PC-9 (cell line): ENCODE measurements around the gene SH3RF2. TPM values are rescaled to one million over a fixed set of nuclear protein-coding genes. Genes with fewer than 3 reads are reported as not detected.

Source experiments
- BruUV-seq: library from RNA; stranded (reverse); fragments of 400-500 nt; replicated peaks from 2 replicates; lab custom pipeline; 2021; lab: Mats Ljungman, UMichigan
- CTCF ChIA-PET: fragments of 300-600 bp; sonication (Branson Sonifier 250); formaldehyde crosslinking; loops from one replicate; lab custom pipeline; 2022; ENCODE audit warnings: antibody characterized with exemption; lab: Charles Lee
- POLR2A ChIA-PET: fragments of 300-600 bp; sonication (Branson Sonifier 250); formaldehyde crosslinking; loops from one replicate; lab custom pipeline; 2022; ENCODE audit warnings: antibody characterized with exemption; ENCODE audit not compliant: unreplicated experiment; lab: Charles Lee
- DNase-seq, 2 experiments: peaks; one replicate each; pipeline versions ENCODE4 v3.0.0 to v3.0.0-alpha.2; 2015 to 2022; ENCODE audit warnings: mixed read lengths in 1 of 2
- H2AFZ ChIP-seq: fragments of 200-600 bp; sonication (generic); 2 replicates; pipeline ENCODE4 v1.8.1; 2017; ENCODE audit warnings: antibody characterized with exemption
- H3F3A ChIP-seq: fragments of 200-600 bp; sonication (generic); 2 replicates; pipeline ENCODE4 v1.8.1; 2017; ENCODE audit warnings: antibody characterized with exemption, mild to moderate bottlenecking, low read depth; ENCODE audit not compliant: insufficient read depth
- H3K27ac ChIP-seq: fragments of 200-600 bp; sonication (generic); 2 replicates; pipeline ENCODE4 v1.6.1; 2016; ENCODE audit warnings: mixed run types
- H3K27me3 ChIP-seq: fragments of 200-600 bp; sonication (generic); 2 replicates; pipeline ENCODE4 v1.6.1; 2016; ENCODE audit warnings: low read depth, mixed run types; ENCODE audit not compliant: insufficient read depth
- H3K36me3 ChIP-seq: fragments of 200-600 bp; sonication (generic); 2 replicates; pipeline ENCODE4 v1.6.1; 2016; ENCODE audit warnings: low read depth, mixed run types
- H3K4me1 ChIP-seq: fragments of 200-600 bp; sonication (generic); replicated peaks from 2 replicates; pipeline ENCODE4 v1.6.1; 2016; ENCODE audit warnings: mixed run types; ENCODE audit not compliant: insufficient read depth
- H3K4me2 ChIP-seq: fragments of 200-600 bp; sonication (generic); 2 replicates; pipeline ENCODE4 v1.6.1; 2017; ENCODE audit warnings: mixed run types
- H3K4me3 ChIP-seq: fragments of 200-600 bp; sonication (generic); 2 replicates; pipeline ENCODE4 v1.6.1; 2016; ENCODE audit warnings: mixed run types
- H3K79me2 ChIP-seq: fragments of 200-600 bp; sonication (generic); 2 replicates; pipeline ENCODE4 v1.6.1; 2017; ENCODE audit warnings: low read depth, mixed run types
- H3K9me2 ChIP-seq: fragments of 200-600 bp; sonication (generic); 2 replicates; pipeline ENCODE4 v1.8.1; 2017; ENCODE audit warnings: mild to moderate bottlenecking; ENCODE audit not compliant: insufficient read depth
- H3K9me3 ChIP-seq: fragments of 200-600 bp; sonication (generic); 2 replicates; pipeline ENCODE4 v1.8.1; 2016; ENCODE audit warnings: low read depth; ENCODE audit not compliant: insufficient read depth
- H4K20me1 ChIP-seq: fragments of 200-600 bp; sonication (generic); 2 replicates; pipeline ENCODE4 v1.8.1; 2017; ENCODE audit not compliant: insufficient read depth
- CTCF ChIP-seq: fragments of 200-600 bp; sonication (generic); conservative IDR thresholded peaks from 2 replicates; pipeline ENCODE4 v1.6.1; 2017; ENCODE audit warnings: mixed run types, antibody characterized with exemption, mild to moderate bottlenecking, moderate library complexity
- EZH2 ChIP-seq: fragments of 200-600 bp; sonication (generic); IDR thresholded peaks from 2 replicates; pipeline ENCODE4 v1.8.0; 2017; ENCODE audit warnings: antibody characterized with exemption, low read depth
- intact Hi-C: fragments of 100-400 bp; cut with micrococcal nuclease; formaldehyde crosslinking; loops from one replicate; pipeline ENCODE4 v1.10.0; 2022; ENCODE audit not compliant: unreplicated experiment
- total RNA-seq: library from RNA; stranded (reverse); gene quantifications from 2 replicates; pipeline ENCODE4 v1.2.3, GENCODE V29; 2021

The SH3RF2 gene
- total RNA-seq, 1 experiment from 2014 or later = 37.2 TPM

- Histone ChIP-seq H3K79me2 (peaks cover 51% of the 10 kb centered on the region), H3K9me3 (no peaks in the 10 kb centered on the region), H2AFZ (peak overlapping the region; percentile 28), H3K4me3 (peak overlapping the region; percentile 77), H3K9me2 (no peaks in the 10 kb centered on the region), H3K4me2 (peak overlapping the region; percentile 93), H4K20me1 (no peaks in the 10 kb centered on the region), H3K4me1 (peaks cover 92% of the 10 kb centered on the region), H3K27ac (peak overlapping the region; percentile 92), H3K27me3 (no peaks in the 10 kb centered on the region), H3K36me3 (no peaks in the 10 kb centered on the region), H3F3A (peaks cover 77% of the 10 kb centered on the region)
- peak in 1 of 2 experiments; percentile 90 for DNase-seq
- no TSS peak for BruUV-seq
- ChIA-PET CTCF (interaction anchor here (0.5 to 0.7 kb wide), 4 partner anchors 37 to 107 kb away, joined by 3 to 4 read pairs (median 3); no protein-coding TSS in a partner anchor), POLR2A (interaction anchor here (0.6 to 0.7 kb wide), 3 partner anchors 35 to 148 kb away, joined by 3 to 7 read pairs (median 5); no protein-coding TSS in a partner anchor)
- intact Hi-C loops = loop anchor here (5.0 kb wide), 1 partner anchor 88 kb away; no protein-coding TSS in a partner anchor
- TF ChIP-seq EZH2 (no peak), CTCF (no peak)
Measured at GRCh38 chr5:145939540-145940065, 3.2 kb downstream of the SH3RF2 start.

- Histone ChIP-seq H3K36me3 (no peaks in the 10 kb centered on the region), H4K20me1 (no peaks in the 10 kb centered on the region), H3K4me1 (peaks cover 93% of the 10 kb centered on the region), H3K4me3 (no peak overlapping the region), H3K27ac (peak overlapping the region; percentile 23; the same call in 1 of the 2 replicates), H3K79me2 (peaks cover 62% of the 10 kb centered on the region), H3F3A (peaks cover 80% of the 10 kb centered on the region), H3K4me2 (peak overlapping the region; percentile 93; the same call in 1 of the 2 replicates), H3K9me3 (no peaks in the 10 kb centered on the region), H3K27me3 (no peaks in the 10 kb centered on the region), H3K9me2 (no peaks in the 10 kb centered on the region), H2AFZ (no peak overlapping the region)
- ChIA-PET CTCF (no interaction called here), POLR2A (interaction anchor here (0.7 kb wide), 1 partner anchor 33 kb away, joined by 6 read pairs; no protein-coding TSS in a partner anchor)
- BruUV-seq = no TSS peak
- intact Hi-C loops = no loop called here
- TF ChIP-seq EZH2 (no peak), CTCF (no peak)
- DNase-seq = no peak
Measured at GRCh38 chr5:145941096-145941447, 4.7 kb downstream of the SH3RF2 start.

GRCh38 chr5:145941448-145942130 is 5.2 kb downstream of the SH3RF2 start:
- peaks cover 79% of the 10 kb centered on the region for H3F3A ChIP-seq
- peak overlapping the region; percentile 23; the same call in 1 of the 2 replicates for H3K27ac ChIP-seq
- no peaks in the 10 kb centered on the region for H3K9me3 ChIP-seq
- H3K27me3 ChIP-seq = no peaks in the 10 kb centered on the region
- intact Hi-C loops = no loop called here
- peak in 1 of 2 experiments; percentile 69 for DNase-seq
- H3K4me1 ChIP-seq = peaks cover 96% of the 10 kb centered on the region
- H2AFZ ChIP-seq = no peak overlapping the region
- H3K79me2 ChIP-seq = peaks cover 62% of the 10 kb centered on the region
- H3K4me3 ChIP-seq = no peak overlapping the region
- H3K36me3 ChIP-seq = no peaks in the 10 kb centered on the region
- POLR2A ChIA-PET = interaction anchor here (0.7 kb wide), 1 partner anchor 32 kb away, joined by 6 read pairs; no protein-coding TSS in a partner anchor
- BruUV-seq = no TSS peak
- no peak for TF ChIP-seq EZH2
- TF ChIP-seq CTCF = no peak
- H4K20me1 ChIP-seq = no peaks in the 10 kb centered on the region
- no peaks in the 10 kb centered on the region for H3K9me2 ChIP-seq
- CTCF ChIA-PET = no interaction called here
- H3K4me2 ChIP-seq = peak overlapping the region; percentile 93
